ENCODE results near the gene NEUROD4.
A peak's percentile ranks its signal among the peaks of the same experiment; 100 is the strongest.

Gene NEUROD4

DNA sequence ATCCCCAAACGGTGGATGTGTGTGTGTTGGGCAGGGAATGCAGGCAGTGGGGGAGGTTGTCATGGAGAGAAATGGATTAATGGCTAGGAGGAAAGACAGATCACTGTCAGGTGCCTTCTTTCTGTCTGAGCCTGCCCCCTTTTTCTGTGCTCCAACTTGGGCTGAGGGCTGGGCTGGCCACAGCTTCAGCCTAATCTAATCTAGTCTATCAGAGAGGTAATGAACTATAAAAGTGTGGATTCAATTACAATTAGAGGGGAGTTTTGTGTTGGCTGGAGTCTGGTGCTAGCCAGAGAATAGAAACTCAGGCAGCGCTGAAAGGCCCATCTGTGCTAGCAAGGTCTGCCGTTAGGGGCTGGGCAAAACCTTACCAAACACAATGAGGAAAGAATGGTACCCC lies 41.2 kb downstream of the NEUROD4 start:
- no peak for DNase-seq

DNA sequence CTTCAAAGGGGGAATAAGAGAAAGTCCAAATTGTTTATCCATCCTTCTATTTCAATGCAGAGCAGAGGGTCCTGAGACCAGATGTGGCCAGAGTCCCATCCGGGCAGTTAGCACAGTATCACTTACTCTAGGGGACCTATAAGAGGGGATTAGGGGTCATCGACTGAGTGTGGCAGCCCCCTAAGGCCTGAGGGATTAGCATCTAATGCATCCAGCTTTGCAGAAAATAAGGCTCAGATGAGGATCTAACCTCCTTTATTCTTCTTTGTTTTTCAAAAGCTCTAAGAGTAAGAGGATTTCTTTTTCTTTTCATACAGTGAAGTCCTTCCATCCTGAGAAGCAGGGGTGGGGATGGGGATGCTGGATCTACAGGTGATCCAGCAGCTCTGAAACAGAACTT lies 43.5 kb downstream of the NEUROD4 start:
- no peak for DNase-seq

- no peak for DNase-seq
These were observed 45.8 kb downstream of the NEUROD4 start for GRCh38 chr12:55065535-55065934.

DNA sequence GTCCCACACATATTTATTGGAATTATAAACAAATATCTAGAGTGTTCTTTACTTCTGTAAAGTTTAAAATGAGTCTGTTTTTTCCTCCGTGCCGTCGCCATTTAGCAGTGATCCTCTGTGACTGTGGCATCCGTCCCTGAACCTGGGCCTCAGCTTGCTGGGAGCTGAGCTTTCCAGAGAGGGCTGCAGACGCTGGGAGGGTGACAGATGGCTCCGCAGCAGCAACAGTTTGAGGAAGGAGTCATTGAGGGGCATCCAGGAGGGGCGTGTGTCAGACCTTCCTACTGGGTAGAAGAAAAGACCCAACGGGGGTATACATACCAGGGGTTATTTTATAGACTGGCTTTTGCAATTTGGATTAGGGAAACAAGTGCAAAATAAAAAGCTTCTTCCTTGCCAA lies 47.9 kb downstream of the NEUROD4 start:
- DNase-seq: no peak

- no peak for DNase-seq
These were observed 48.7 kb downstream of the NEUROD4 start for GRCh38 chr12:55068416-55069010.

- DNase-seq: peak; percentile 81
These were observed 52.3 kb downstream of the NEUROD4 start for GRCh38 chr12:55072083-55072482.

DNA sequence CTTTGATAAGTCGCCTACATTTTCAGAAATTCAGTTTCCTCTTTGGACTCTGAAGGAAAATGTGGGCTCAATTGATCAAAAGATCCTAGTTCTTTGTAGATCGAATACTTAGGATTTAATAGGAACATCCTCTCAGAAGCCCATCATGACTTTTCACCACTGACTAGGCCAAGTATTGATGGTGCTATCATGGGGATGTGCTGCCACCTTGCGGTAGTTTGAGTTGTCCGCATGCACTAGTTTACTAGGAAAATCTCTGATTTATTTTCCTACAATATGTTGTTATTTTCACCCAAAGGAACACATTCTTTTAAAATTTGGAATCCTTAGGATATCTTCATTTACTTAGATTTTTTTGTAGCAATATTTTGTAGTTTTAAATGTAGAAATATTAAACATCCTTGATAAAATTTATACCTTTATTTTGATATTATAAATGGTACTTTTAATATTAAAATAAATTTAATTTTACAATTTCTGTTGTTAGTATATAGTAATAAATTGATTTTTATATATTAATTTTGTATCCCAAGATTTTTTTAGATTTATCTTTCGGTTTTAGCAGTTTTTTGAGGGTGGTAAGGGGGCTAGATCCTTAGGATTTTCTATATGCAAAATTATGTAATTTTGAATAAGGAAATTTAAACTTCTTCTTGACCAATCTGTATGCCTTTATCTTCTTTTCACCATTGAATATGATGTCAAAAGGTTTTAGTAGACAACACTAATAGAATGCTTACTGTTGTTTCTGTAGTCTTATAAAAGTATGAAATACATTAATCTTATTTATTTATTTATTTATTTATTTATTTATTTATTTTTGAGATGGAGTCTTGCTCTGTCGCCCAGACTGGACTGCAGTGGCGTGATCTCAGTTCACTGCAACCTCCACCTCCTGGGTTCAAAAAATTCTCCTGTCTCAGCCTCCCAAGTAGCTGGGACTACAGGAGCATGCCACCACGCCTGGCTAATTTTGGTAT lies 53.6 kb downstream of the NEUROD4 start:
- DNase-seq: peak; percentile 79

DNA sequence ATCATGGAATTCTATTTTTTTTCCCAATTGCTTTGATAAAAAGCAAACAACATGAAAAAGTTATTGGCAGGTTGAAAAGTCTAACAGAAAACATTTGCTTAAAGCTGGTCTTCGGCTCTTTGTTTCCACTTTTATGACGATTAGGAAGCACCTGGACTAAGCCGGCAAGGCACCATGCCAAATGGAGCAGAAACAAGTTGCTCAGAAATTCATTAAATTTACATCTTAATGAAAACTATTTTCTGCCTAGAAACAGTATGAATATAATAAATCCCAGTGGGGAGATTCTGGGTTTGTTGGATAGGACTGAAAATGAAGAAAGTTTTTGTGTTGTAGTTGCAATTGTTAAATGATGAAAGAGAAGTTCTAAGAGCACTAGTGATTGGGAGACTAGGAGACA lies 55.0 kb downstream of the NEUROD4 start:
- DNase-seq: no peak

Data from activated naive CD4-positive, alpha-beta T cell treated with Interleukin-2 at 50 U/mL for 16 hours (primary cell).